GM12878 (cell line): ENCODE measurements around the gene PPP1R3F. TPM values are rescaled to one million over a fixed set of nuclear protein-coding genes. Genes with fewer than 3 reads are reported as not detected.

Experiments
- ATAC-seq: fragments of 200-7000 bp; cut with Tn5 transposase; 3 replicates; pipeline ENCODE4 v1.9.1; 2020; ENCODE audit warnings: mild to moderate bottlenecking, moderate library complexity
- BruUV-seq: library from RNA; stranded (reverse); fragments of 400-500 nt; replicated peaks from 2 replicates; lab custom pipeline; 2021; lab: Mats Ljungman, UMichigan
- CTCF ChIA-PET: fragments of 300-600 bp; sonication (Branson Sonifier 250); formaldehyde crosslinking; extraction: SDS; loops from one replicate; lab custom pipeline; 2021; ENCODE audit warnings: inconsistent platforms; lab: Yijun Ruan, JAX
- POLR2A ChIA-PET: fragments of 350-600 bp; formaldehyde crosslinking; extraction: SDS; loops from one replicate; lab custom pipeline; 2021; ENCODE audit warnings: inconsistent platforms; lab: Charles Lee
- RAD21 ChIA-PET: fragments of 300-600 bp; sonication (Branson Sonifier 250); formaldehyde crosslinking; loops from one replicate; lab custom pipeline; 2023; ENCODE audit warnings: antibody characterized with exemption; ENCODE audit not compliant: unreplicated experiment; lab: Charles Lee
- SMC1A ChIA-PET: fragments of 300-600 bp; sonication (Branson Sonifier 250); formaldehyde crosslinking; loops from one replicate; lab custom pipeline; 2023; ENCODE audit not compliant: unreplicated experiment, uncharacterized antibody; lab: Charles Lee
- DNase-seq: peaks from one replicate; pipeline ENCODE4 v3.0.0-alpha.2; 2011; ENCODE audit warnings: low read depth, low spot score
- FAIRE-seq: peaks from 3 replicates; lab custom pipeline; 2011; peaks lifted over from hg19 to GRCh38; lab: Jason Lieb, UNC
- H2AFZ ChIP-seq: 2 replicates; pipeline ENCODE4 v1.6.0; 2011; ENCODE audit warnings: low read depth, low read length, control low read depth; ENCODE audit not compliant: control insufficient read depth
- H3K27ac ChIP-seq: 2 replicates; pipeline ENCODE4 v1.5.1; 2011; ENCODE audit warnings: control low read depth; ENCODE audit not compliant: control insufficient read depth, insufficient read depth
- H3K27me3 ChIP-seq, 2 experiments: replicated peaks in 1 of 2; 2 replicates each; pipeline versions ENCODE4 v1.6.0 to v1.6.1; 2011; ENCODE audit warnings: low read length in 1 of 2; ENCODE audit not compliant: control insufficient read depth in 2 of 2, insufficient read depth in 2 of 2
- H3K36me3 ChIP-seq, 2 experiments: 2 replicates each; pipeline ENCODE4 v1.5.1; 2011; ENCODE audit warnings: low read length in 1 of 2; ENCODE audit not compliant: control insufficient read depth in 2 of 2, insufficient read depth in 2 of 2
- H3K4me1 ChIP-seq: 2 replicates; pipeline ENCODE4 v1.6.1; 2011; ENCODE audit warnings: mild to moderate bottlenecking, low read length, moderate library complexity, mixed read lengths; ENCODE audit not compliant: control insufficient read depth, insufficient read depth
- H3K4me2 ChIP-seq: 2 replicates; pipeline ENCODE4 v1.6.0; 2011; ENCODE audit warnings: control low read depth; ENCODE audit not compliant: control insufficient read depth, insufficient read depth
- H3K4me3 ChIP-seq: fragments of 200-600 bp; sonication (generic); 2 replicates; pipeline ENCODE4 v1.5.1; 2016
- H3K79me2 ChIP-seq: 2 replicates; pipeline ENCODE4 v1.6.0; 2011; ENCODE audit warnings: low read length; ENCODE audit not compliant: control insufficient read depth, insufficient read depth
- H3K9ac ChIP-seq: 2 replicates; pipeline ENCODE4 v1.8.0; 2011; ENCODE audit warnings: low read length, control low read depth, mixed read lengths; ENCODE audit not compliant: control insufficient read depth, insufficient read depth
- H3K9me3 ChIP-seq: replicated peaks from 3 replicates; pipeline ENCODE4 v1.5.1; 2011; ENCODE audit warnings: mild to moderate bottlenecking, low read length; ENCODE audit not compliant: control insufficient read depth, insufficient read depth
- H4K20me1 ChIP-seq: 2 replicates; pipeline ENCODE4 v1.6.0; 2011; ENCODE audit not compliant: control insufficient read depth, insufficient read depth
- ASH2L ChIP-seq: fragments of 300-600, 200-600 bp; sonication (generic); IDR thresholded peaks from 2 replicates; pipeline ENCODE4 v1.6.1; 2017; ENCODE audit warnings: low read depth, mild to moderate bottlenecking, borderline replicate concordance
- MEF2A ChIP-seq: IDR thresholded peaks from 2 replicates; pipeline ENCODE4 v1.6.1; 2011; ENCODE audit warnings: low read depth, mild to moderate bottlenecking, low read length, moderate library complexity; ENCODE audit not compliant: insufficient read depth
- MTA3 ChIP-seq: IDR thresholded peaks from 2 replicates; pipeline ENCODE4 v1.6.1; 2012; ENCODE audit warnings: low read length, inconsistent platforms, borderline replicate concordance
- NBN ChIP-seq: fragments of 450-650 bp; IDR thresholded peaks from 2 replicates; pipeline ENCODE4 v1.6.1; 2016
- NFYB ChIP-seq: IDR thresholded peaks from 2 replicates; pipeline ENCODE4 v1.6.1; 2011; ENCODE audit warnings: low read depth, mild to moderate bottlenecking, low read length, improper control_type of control experiment, moderate library complexity; ENCODE audit not compliant: insufficient read depth
- PML ChIP-seq: IDR thresholded peaks from 2 replicates; pipeline ENCODE4 v1.6.1; 2012; ENCODE audit warnings: low read length, inconsistent platforms
- RB1 ChIP-seq: fragments of 450-650 bp; formaldehyde crosslinking; IDR thresholded peaks from 2 replicates; pipeline ENCODE4 v1.6.1; 2017; ENCODE audit warnings: mild to moderate bottlenecking, borderline replicate concordance
- SIN3A ChIP-seq: IDR thresholded peaks from 2 replicates; pipeline ENCODE4 v1.6.1; 2012; ENCODE audit warnings: low read depth, low read length, improper control_type of control experiment
- ZNF592 ChIP-seq: fragments of 450-650 bp; IDR thresholded peaks from 2 replicates; pipeline ENCODE4 v1.6.1; 2017; ENCODE audit warnings: mild to moderate bottlenecking, moderate library complexity
- ZNF622 ChIP-seq: fragments of 450-650 bp; IDR thresholded peaks from 2 replicates; pipeline ENCODE4 v1.6.1; 2017; ENCODE audit warnings: mild to moderate bottlenecking, inconsistent platforms
- WGBS: methylation state at CpG from one replicate; pipeline ENCODE4 v1.1.6; 2016; ENCODE audit warnings: low lambda C conversion rate; ENCODE audit not compliant: insufficient replicate concordance, insufficient coverage; ENCODE audit errors: missing lambda C conversion rate; 5-methylcytosine and 5-hydroxymethylcytosine counted together
- in situ Hi-C: fragments of 300-500 bp; cut with MboI; formaldehyde crosslinking; loops from 9 replicates; pipeline ENCODE4 v1.14.3; 2018; ENCODE audit warnings: mixed read lengths
- intact Hi-C: fragments of 100-400 bp; cut with micrococcal nuclease; formaldehyde crosslinking; loops from one replicate; pipeline ENCODE4 v1.14.2; 2022; ENCODE audit not compliant: unreplicated experiment
- polyA plus RNA-seq, 11 experiments: library from polyadenylated mRNA; depleted of rRNA in 4 of 11; unstranded in 6 of 11; stranded (reverse) in 5 of 11; fragments of >200 nt; fragmentation: Nextera tagmentation in 4 of 11; fragmentation: Illumina TruSeq in 1 of 11; extraction: Ambion mirVana in 4 of 11; extraction: Trizol in 1 of 11; gene quantifications; 1 replicate in 1 of 11; 2 replicates in 10 of 11; pipeline versions ENCODE4 v1.2.1 to v1.2.3, GENCODE V29; 2011 to 2016; ENCODE audit warnings: inconsistent platforms in 2 of 11, missing spikeins in 2 of 11, low read depth in 1 of 11
- total RNA-seq, 4 experiments: library from RNA; depleted of rRNA in 3 of 4; stranded (reverse); fragments of >200 nt in 3 of 4; fragmentation: Illumina TruSeq in 1 of 4; extraction: Trizol in 1 of 4; gene quantifications; 2 replicates each; pipeline versions ENCODE4 v1.2.1 to v1.2.3, GENCODE V29; 2013 to 2021
- TF ChIP-seq, protein P1 (sequence below): IDR thresholded peaks from 2 replicates; pipeline ENCODE4 v1.6.1; 2012; ENCODE audit warnings: improper control_type of control experiment, low read depth, low read length; ENCODE audit not compliant: insufficient replicate concordance
- TF ChIP-seq, protein P2 (sequence below): fragments of 150-350 bp; IDR thresholded peaks from 2 replicates; pipeline ENCODE4 v1.6.1; 2016; ENCODE audit warnings: low read depth, low read length

The PPP1R3F gene
- total and polyA plus RNA-seq, 10 of the 15 experiments (the other 5 are each of a cell fraction or from before 2014, with no cell fraction given) = 0.18 to 4.4 (median 1.00) TPM

DNA sequence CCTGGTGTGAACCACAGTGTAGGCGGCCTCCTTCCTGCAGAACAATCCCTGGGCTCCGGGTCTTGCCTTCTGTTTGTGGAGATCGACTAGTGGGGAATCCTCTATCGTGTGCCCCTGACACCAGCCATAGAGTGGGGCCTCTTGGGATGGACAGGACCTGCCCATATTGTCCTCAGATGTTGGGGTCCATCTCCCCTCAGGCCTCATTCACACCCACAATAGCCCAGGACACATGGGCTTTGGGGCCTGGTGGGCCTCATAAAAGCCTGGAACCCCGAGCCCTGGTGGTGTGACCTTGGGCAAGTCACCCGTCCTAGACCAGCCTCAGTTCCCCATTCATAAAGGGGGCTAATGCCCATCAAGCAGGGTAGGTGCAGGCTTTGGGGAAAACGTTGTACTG is 20.6 kb downstream of the PPP1R3F start:
- no peaks in the 10 kb centered on the region for H3K27me3 ChIP-seq
- TF ChIP-seq MEF2A (no peak), NFYB (no peak), ZNF592 (no peak), PML (no peak), SIN3A (no peak), NBN (no peak), MTA3 (no peak), RB1 (no peak), ZNF622 (no peak), ASH2L (no peak)
- TF ChIP-seq, protein P1, sequence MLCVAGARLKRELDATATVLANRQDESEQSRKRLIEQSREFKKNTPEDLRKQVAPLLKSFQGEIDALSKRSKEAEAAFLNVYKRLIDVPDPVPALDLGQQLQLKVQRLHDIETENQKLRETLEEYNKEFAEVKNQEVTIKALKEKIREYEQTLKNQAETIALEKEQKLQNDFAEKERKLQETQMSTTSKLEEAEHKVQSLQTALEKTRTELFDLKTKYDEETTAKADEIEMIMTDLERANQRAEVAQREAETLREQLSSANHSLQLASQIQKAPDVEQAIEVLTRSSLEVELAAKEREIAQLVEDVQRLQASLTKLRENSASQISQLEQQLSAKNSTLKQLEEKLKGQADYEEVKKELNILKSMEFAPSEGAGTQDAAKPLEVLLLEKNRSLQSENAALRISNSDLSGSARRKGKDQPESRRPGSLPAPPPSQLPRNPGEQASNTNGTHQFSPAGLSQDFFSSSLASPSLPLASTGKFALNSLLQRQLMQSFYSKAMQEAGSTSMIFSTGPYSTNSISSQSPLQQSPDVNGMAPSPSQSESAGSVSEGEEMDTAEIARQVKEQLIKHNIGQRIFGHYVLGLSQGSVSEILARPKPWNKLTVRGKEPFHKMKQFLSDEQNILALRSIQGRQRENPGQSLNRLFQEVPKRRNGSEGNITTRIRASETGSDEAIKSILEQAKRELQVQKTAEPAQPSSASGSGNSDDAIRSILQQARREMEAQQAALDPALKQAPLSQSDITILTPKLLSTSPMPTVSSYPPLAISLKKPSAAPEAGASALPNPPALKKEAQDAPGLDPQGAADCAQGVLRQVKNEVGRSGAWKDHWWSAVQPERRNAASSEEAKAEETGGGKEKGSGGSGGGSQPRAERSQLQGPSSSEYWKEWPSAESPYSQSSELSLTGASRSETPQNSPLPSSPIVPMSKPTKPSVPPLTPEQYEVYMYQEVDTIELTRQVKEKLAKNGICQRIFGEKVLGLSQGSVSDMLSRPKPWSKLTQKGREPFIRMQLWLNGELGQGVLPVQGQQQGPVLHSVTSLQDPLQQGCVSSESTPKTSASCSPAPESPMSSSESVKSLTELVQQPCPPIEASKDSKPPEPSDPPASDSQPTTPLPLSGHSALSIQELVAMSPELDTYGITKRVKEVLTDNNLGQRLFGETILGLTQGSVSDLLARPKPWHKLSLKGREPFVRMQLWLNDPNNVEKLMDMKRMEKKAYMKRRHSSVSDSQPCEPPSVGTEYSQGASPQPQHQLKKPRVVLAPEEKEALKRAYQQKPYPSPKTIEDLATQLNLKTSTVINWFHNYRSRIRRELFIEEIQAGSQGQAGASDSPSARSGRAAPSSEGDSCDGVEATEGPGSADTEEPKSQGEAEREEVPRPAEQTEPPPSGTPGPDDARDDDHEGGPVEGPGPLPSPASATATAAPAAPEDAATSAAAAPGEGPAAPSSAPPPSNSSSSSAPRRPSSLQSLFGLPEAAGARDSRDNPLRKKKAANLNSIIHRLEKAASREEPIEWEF = no peak
- TF ChIP-seq, protein P2, sequence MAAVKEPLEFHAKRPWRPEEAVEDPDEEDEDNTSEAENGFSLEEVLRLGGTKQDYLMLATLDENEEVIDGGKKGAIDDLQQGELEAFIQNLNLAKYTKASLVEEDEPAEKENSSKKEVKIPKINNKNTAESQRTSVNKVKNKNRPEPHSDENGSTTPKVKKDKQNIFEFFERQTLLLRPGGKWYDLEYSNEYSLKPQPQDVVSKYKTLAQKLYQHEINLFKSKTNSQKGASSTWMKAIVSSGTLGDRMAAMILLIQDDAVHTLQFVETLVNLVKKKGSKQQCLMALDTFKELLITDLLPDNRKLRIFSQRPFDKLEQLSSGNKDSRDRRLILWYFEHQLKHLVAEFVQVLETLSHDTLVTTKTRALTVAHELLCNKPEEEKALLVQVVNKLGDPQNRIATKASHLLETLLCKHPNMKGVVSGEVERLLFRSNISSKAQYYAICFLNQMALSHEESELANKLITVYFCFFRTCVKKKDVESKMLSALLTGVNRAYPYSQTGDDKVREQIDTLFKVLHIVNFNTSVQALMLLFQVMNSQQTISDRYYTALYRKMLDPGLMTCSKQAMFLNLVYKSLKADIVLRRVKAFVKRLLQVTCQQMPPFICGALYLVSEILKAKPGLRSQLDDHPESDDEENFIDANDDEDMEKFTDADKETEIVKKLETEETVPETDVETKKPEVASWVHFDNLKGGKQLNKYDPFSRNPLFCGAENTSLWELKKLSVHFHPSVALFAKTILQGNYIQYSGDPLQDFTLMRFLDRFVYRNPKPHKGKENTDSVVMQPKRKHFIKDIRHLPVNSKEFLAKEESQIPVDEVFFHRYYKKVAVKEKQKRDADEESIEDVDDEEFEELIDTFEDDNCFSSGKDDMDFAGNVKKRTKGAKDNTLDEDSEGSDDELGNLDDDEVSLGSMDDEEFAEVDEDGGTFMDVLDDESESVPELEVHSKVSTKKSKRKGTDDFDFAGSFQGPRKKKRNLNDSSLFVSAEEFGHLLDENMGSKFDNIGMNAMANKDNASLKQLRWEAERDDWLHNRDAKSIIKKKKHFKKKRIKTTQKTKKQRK = no peak
- CTCF ChIA-PET = interaction anchor here (0.9 kb wide), 1 partner anchor 549 kb away, joined by 3 read pairs; no protein-coding TSS in a partner anchor
- H3K27ac ChIP-seq = no peak overlapping the region
- BruUV-seq = no TSS peak
- POLR2A ChIA-PET = no interaction called here
- no peaks in the 10 kb centered on the region for H3K79me2 ChIP-seq
- ATAC-seq = no peak
- SMC1A ChIA-PET = no interaction called here
- H3K4me1 ChIP-seq = no peaks in the 10 kb centered on the region
- no peaks in the 10 kb centered on the region for H3K9me3 ChIP-seq
- H3K9ac ChIP-seq = no peak overlapping the region
- H3K4me2 ChIP-seq = no peak overlapping the region
- in situ Hi-C loops = no loop called here
- RAD21 ChIA-PET = no interaction called here
- no peaks in the 10 kb centered on the region for H3K36me3 ChIP-seq
- no peak for FAIRE-seq
- no peaks in the 10 kb centered on the region for H4K20me1 ChIP-seq
- H2AFZ ChIP-seq = no peak overlapping the region
- 28% methylated on average over 7 of the region's 7 CpGs for WGBS
- no peak for DNase-seq
- no peak overlapping the region for H3K4me3 ChIP-seq
- intact Hi-C loops = no loop called here
